DMS153 (cell line): ENCODE results near the gene PPT2.
"Not testable (repeated sequence)": the region's sequence is repeated elsewhere in the genome, so short reads cannot be mapped to it uniquely, and the experiment has no call there.

ENCODE experiments used
- DNase-seq: peaks from one replicate; lab custom pipeline; 2025; lab: John Stamatoyannopoulos, UW

PPT2 gene

DNA sequence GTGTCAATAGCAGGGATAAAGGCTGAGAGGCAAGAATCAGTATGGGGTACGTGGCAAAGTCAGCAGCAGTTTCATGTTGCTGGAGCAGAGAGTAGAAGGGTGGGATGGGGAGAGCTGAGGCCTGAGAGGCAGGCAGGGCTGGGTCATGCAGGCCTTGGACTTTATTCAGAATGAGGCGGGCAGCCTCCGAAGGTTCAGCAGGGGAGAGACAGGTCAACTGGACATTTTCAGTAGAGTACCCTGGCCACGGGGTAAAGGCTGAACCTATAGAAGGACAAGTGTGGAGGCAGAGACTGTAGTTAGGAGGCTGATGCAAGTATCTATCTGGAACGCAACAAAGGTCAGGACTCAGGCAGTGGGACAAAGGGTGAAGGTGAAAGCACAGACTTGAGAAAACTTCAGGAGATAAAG lies 56.3 kb downstream of the PPT2 start:
- no peak for DNase-seq

DNA sequence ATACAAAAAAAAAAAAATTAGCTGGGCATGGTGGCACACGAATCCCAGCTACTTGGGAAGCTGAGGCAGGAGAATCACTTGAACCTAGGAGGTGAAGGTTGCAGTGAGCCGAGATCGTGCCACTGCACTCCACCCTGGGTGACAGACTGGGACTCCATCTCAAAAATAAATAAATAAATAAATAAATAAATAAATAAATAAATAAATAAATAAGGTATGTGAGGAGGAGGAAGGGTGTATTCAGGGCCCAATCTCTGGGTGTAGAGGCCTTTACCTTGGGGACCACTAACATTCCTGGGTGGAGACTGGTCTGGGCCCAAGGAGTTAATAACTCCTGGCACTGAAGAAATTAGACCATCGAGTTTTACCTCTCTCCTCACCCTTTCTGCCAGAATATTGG lies 57.5 kb downstream of the PPT2 start:
- DNase-seq, result not testable (repeated sequence)

DNA sequence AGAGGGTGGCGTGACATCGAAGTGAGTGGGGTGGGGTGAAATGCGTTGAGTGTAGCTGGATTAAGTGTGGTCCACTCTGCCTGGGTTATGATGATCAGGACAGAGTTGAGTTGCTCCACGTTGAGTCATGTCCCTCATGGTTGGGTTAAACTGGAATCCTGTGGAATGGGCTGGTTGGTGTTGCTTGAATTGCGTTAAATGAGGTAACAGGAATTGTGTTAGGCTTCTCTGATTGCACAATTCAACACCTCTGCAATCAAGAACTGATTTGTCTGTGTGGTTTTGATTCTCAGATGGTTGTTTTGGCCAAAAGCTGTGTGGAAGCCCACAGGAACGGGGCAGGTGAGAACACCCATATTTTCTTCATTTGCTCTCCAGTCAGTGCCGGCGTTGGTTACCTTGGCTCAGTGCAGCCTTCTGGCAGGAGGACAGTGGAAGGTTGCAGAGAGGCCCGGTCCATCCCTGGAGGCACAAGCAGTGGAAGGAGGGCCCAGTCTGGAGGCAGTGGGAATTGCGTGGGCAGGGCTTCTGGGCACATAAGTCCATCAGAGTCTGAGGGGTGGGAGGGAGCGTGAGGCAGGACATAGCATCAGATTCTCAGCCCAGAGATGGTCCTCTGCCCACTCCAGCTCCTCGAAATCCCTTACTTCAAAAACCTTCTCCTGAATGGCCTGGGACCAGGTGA lies 58.3 kb downstream of the PPT2 start:
- no peak for DNase-seq
